Medulla oblongata (tissue), 1 donor: ENCODE results near the gene WDR37.
A peak's percentile ranks its signal among the peaks of the same experiment; 100 is the strongest.
"Not testable (repeated sequence)": the region's sequence is repeated elsewhere in the genome, so short reads cannot be mapped to it uniquely, and the experiment has no call there.

Source experiments
- DNase-seq: peaks from one replicate; pipeline ENCODE4 v3.0.0-alpha.2; 2015; ENCODE audit errors: extremely low spot score

Gene WDR37

GRCh38 chr10:1043532-1043995 is 12.6 kb upstream of the WDR37 start:
- peak; percentile 73 for DNase-seq

DNA sequence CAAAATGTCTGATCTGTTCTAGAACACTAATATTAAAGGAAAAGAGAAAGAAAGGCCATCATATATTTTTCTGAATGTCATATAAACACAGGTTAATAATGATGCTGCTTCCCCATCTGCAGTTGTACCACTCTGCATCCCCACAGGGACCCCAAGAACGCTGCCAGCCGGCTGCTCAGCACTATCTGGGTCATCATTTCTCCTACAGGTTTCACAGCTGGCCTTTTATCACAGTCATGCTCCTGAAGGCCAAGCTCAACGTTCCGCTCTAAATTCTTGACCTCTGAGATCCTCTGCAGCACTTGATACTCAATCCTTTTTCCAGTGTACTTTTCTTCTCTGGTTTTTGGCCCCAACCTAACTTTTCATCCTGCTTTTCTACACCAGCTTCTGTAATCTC is 12.0 kb upstream of the WDR37 start:
- no peak for DNase-seq

DNA sequence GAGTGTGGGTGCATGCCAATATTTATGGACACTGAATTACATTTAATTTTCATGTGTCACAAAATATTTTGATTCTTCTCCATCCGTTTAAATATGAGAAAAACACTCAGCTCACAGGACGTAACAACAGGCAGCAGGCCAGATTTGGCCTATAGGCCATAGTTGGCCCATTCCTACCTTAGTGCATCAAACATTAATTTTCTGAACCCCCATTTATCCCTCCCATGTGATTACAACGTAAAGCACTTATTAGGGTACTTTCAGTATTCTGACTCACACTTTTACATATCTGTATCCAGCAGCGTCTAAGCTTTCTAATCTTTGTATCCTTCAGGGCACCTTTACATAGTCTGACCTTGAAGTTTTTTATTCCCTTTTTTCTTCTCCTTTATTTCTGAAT is 11.2 kb upstream of the WDR37 start:
- no peak for DNase-seq

- DNase-seq: no peak
Observed at GRCh38 chr10:1045415-1045814, 10.8 kb upstream of the WDR37 start.

- DNase-seq: no peak
Observed at GRCh38 chr10:1047937-1048336, 8.2 kb upstream of the WDR37 start.

GRCh38 chr10:1048349-1048731 is 7.8 kb upstream of the WDR37 start:
- peak; percentile 52 for DNase-seq

DNA sequence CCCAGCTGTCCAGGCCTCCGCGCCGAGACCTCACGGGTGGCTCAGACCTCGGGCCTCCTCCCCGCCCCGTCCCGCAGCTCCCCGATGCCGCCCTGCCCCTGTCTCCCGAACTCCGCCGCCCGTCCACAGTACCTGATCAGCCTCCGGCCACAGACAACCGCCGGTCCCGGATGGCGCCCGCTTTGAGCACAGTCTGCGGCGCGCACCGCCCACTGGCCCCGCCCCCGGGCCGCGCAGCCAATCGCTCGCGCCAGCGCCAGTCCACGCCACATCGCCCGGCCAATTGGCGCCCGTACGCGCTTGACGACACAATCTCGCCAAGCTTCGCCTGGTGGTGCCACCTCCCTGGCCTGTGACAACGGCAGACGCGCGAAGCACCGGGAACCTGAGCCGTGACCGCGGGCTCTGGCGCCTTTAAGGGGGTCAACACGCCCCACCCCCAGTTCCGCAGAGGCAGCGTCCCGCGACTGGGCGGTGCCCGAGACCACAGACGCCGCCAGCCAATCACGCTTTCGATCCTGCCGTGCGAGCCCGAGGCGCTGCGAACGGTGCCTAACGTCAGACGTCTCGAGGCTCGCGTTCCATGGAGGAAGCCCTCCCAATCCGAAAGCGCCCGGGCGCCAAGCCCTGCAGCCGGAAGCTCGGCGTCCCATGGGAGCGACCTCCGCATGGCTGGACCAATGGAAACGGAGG is 7.3 kb upstream of the WDR37 start, which contains the start of gene IDI1:
Gene IDI1 (minus strand): TSS at position 388 of the 693 bp plus-strand sequence. CDS start 116 bp downstream, at position 272.
- peak; percentile 98 for DNase-seq

GRCh38 chr10:1049425-1049958 is 6.7 kb upstream of the WDR37 start:
- no peak for DNase-seq

DNA sequence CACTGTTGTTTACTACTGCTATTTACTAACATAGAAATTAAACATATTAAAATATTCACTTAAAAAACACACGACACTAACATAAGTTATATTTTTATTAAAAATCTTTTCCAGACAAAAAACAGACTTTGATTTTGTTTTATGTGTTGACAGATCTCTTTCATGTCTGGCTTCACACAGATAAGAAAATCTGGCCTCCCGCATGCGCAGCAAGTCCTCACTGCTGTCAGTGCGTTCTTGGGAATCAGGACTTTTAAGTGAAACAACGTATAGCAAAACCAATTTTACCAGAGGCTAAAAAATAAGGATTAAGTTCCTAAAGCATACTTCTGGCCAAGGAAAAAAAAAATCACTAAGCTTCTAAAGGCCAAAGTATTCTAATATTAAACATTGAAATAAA is 6.0 kb upstream of the WDR37 start:
- DNase-seq: no peak

DNA sequence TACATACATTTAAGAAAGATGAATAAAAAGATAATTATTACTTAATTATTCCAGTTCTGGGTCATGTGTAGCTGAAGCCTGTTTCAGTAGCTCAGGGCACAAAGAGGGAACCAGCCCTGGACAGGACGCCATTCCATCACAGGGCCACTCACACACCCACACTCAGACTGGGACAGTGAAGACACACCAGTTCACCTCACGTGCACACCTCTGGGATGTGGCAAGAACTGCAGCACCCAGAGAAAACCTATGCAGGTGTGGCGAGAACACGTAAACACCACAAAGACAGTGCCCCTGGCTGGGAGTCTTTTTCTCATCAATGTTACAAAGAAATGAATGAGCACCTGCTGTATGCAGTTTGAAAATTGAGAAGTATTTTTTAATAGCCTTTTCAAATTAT is 5.6 kb upstream of the WDR37 start:
- DNase-seq: no peak

GRCh38 chr10:1054684-1055083 is 1.5 kb upstream of the WDR37 start:
- no peak for DNase-seq

DNA sequence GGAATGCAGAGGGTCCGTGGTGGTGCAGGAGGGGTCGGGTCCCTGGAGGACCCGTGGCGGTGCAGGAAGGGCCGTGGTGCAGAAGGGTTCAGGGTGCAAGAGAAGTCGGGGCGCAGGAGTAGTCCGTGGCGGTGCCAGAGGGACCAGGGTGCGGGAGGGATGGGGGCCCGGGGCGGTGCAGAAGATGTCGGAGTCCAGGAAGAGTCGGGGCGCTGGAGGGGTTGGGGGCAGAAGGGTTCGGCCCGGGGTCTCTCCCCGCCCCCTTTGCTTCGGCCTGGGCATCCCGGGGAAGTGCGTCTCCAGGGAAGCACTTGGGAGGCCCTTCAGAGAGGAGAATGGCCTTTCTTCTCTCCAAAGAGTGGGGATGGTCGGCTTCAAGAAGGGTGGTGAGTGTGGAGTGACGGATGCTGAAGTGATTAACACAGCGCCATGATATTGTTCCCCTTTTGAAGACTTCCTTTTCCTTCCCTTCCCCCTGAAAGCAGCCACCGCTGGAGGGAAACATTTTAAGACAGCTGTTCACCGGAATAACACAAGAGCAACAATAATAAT is 997 bp downstream of the WDR37 start:
- no peak for DNase-seq

- no peak for DNase-seq
Observed at GRCh38 chr10:1058017-1058416, 1.8 kb downstream of the WDR37 start.

DNA sequence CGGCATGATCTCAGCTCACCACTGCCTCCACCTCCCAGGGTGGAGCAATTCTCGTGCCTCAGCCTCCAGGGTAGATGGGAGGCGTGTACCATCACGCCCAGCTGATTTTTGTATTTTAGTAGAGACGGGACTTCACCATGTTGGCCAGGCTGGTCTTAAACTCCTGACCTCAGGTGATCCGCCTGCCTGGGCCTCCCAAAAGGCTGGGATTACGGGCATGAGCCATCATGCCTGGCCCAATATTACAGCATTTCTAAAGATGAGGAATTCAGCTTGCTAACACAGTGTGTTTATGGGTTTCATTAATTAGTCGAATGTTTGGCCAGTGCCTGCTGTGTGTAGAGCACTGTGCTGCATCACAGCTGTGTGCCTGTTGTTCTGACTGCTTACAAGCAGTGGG is 3.7 kb downstream of the WDR37 start:
- no peak for DNase-seq

GRCh38 chr10:1061930-1062774 is 6.0 kb downstream of the WDR37 start:
- DNase-seq: no peak

GRCh38 chr10:1063232-1063865 is 7.2 kb downstream of the WDR37 start:
- no peak for DNase-seq

DNA sequence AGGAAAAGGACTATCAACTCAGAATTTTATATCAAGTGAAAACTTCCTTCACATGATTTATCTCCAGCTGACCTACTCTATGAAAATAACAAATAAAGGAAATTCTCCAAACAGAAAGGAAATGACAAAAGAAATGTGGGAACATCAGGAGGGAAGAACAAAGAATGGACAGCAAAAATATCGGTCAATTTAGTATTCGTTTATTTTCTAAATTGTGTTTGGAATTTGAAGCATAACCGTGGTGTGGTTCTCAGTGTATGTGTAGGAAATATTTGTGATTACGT is 8.7 kb downstream of the WDR37 start:
- DNase-seq: no peak

GRCh38 chr10:1066734-1067133 is 10.5 kb downstream of the WDR37 start:
- DNase-seq: not testable (repeated sequence)

DNA sequence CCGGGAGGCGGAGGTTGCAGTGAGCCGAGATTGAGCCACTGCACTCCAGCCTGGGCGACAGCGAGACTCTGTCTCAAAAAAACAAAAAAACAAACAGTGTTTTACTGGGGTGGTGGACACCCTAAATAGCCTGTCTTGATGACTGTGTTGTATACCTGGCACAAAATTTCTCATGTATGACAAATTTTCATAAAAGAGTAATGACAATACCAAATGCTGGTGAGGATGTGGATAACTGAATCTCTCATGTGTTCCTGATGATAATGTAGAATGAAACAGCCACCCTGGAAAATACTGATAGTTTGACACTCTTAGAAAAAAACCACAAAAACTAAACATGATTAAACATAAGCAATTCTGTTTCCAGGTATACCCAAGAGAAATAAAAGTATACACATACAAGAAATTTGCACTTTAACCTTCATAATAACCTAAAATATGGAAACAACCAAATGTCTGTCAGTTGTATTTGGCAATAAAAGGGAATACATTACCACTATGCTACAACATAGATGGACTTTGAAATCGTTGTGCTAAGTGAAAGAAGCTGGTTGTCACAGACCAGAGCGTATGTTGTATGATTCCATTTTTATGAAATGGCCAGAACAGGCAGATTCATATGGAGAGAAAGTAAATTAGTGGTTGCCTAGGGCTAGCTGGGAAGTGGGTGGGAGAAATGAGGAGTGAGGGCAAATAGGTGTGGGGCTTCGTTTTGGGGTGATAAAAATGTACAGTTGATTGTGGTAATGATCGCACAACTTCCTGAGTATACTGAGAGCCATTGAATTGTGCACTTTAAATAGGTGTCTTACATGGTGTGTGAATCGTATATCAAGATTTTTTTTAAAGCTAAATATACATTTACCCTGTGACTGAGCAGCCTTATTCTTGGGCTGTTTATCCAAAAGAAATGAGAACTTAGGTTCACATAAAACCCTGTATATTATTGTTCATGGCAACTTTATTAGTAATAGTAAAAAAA is 12.5 kb downstream of the WDR37 start:
- no peak for DNase-seq

- no peak for DNase-seq
Observed at GRCh38 chr10:1070919-1071318, 14.7 kb downstream of the WDR37 start.
